H1 (cell line): Measurements from ENCODE around the gene LHFPL6. TPM values are rescaled to one million over a fixed set of nuclear protein-coding genes. Genes with fewer than 3 reads are reported as not detected.

Experiments used
- CTCF ChIA-PET: fragments of 300-600 bp; sonication (Branson Sonifier 250); formaldehyde crosslinking; loops from one replicate; lab custom pipeline; 2021; ENCODE audit not compliant: partially characterized antibody; lab: Charles Lee
- POLR2A ChIA-PET: fragments of 300-600 bp; sonication (Branson Sonifier 250); formaldehyde crosslinking; loops from one replicate; lab custom pipeline; 2021; ENCODE audit warnings: inconsistent platforms; ENCODE audit not compliant: partially characterized antibody; lab: Charles Lee
- DNase-seq, 2 experiments: peaks; one replicate each; pipeline versions ENCODE4 v3.0.0 to v3.0.0-alpha.2; 2010 to 2022; ENCODE audit warnings: low spot score in 2 of 2, low read depth in 1 of 2, mixed read lengths in 1 of 2
- FAIRE-seq: peaks from 2 replicates; lab custom pipeline; 2011; peaks lifted over from hg19 to GRCh38; lab: Jason Lieb, UNC
- H2AFZ ChIP-seq: 2 replicates; pipeline ENCODE4 v1.8.1; 2012; ENCODE audit warnings: low read length, inconsistent platforms
- H2AK5ac ChIP-seq: 2 replicates; pipeline ENCODE4 v1.6.1; 2013; ENCODE audit warnings: low read depth, low read length
- H2BK120ac ChIP-seq: replicated peaks from 2 replicates; pipeline ENCODE3; 2013; ENCODE audit warnings: low read depth, low read length, inconsistent platforms
- H2BK12ac ChIP-seq: 2 replicates; pipeline ENCODE4 v1.6.1; 2013; ENCODE audit warnings: low read depth, low read length
- H2BK15ac ChIP-seq: 2 replicates; pipeline ENCODE4 v1.6.1; 2013; ENCODE audit warnings: low read length
- H2BK20ac ChIP-seq: 2 replicates; pipeline ENCODE4 v1.6.1; 2013; ENCODE audit warnings: low read length
- H2BK5ac ChIP-seq: 2 replicates; pipeline ENCODE4 v1.6.1; 2013; ENCODE audit warnings: low read depth, low read length
- H3K14ac ChIP-seq: 2 replicates; pipeline ENCODE4 v1.6.1; 2013; ENCODE audit warnings: inconsistent platforms; ENCODE audit not compliant: insufficient read length
- H3K18ac ChIP-seq: 2 replicates; pipeline ENCODE4 v1.6.1; 2013; ENCODE audit warnings: low read length; ENCODE audit errors: extremely low read depth
- H3K23ac ChIP-seq: 2 replicates; pipeline ENCODE4 v1.6.1; 2013; ENCODE audit warnings: inconsistent platforms; ENCODE audit not compliant: insufficient read length
- H3K23me2 ChIP-seq: 2 replicates; pipeline ENCODE4 v1.6.1; 2013; ENCODE audit warnings: low read depth, low read length
- H3K27ac ChIP-seq: 2 replicates; pipeline ENCODE4 v1.6.1; 2011; ENCODE audit warnings: low read depth, low read length, inconsistent platforms
- H3K27me3 ChIP-seq, 4 experiments: replicated peaks in 1 of 4; 1 replicate in 1 of 4; 2 replicates in 3 of 4; pipeline versions ENCODE4 v1.6.1 to v1.8.1; 2011 to 2013; ENCODE audit warnings: low read length in 3 of 4, mild to moderate bottlenecking in 3 of 4, inconsistent platforms in 2 of 4, mixed read lengths in 2 of 4, moderate library complexity in 1 of 4; ENCODE audit not compliant: control insufficient read depth in 3 of 4, insufficient read depth in 3 of 4; ENCODE audit errors: extremely low read depth in 1 of 4
- H3K36me3 ChIP-seq, 4 experiments: 2 replicates each; pipeline versions ENCODE4 v1.6.1 to v1.8.1; 2011 to 2013; ENCODE audit warnings: mild to moderate bottlenecking in 4 of 4, low read length in 3 of 4, moderate library complexity in 2 of 4, control low read depth in 1 of 4, inconsistent platforms in 1 of 4; ENCODE audit not compliant: insufficient read depth in 4 of 4, control insufficient read depth in 2 of 4
- H3K4ac ChIP-seq: replicated peaks from 2 replicates; pipeline ENCODE3; 2013; ENCODE audit warnings: low read length, low read depth, mixed read lengths, inconsistent platforms; ENCODE audit not compliant: insufficient read length
- H3K4me1 ChIP-seq, 4 experiments: replicated peaks in 1 of 4; 1 replicate in 1 of 4; 2 replicates in 3 of 4; pipeline versions ENCODE4 v1.6.1 to v1.8.1; 2011 to 2013; ENCODE audit warnings: low read length in 3 of 4, inconsistent platforms in 2 of 4, mixed read lengths in 1 of 4; ENCODE audit not compliant: insufficient read depth in 4 of 4, control insufficient read depth in 3 of 4
- H3K4me2 ChIP-seq, 2 experiments: 2 replicates each; pipeline versions ENCODE4 v1.6.1 to v1.8.1; 2011 to 2013; ENCODE audit warnings: low read depth in 2 of 2, low read length in 2 of 2, control low read depth in 1 of 2, inconsistent platforms in 1 of 2, mild to moderate bottlenecking in 1 of 2; ENCODE audit not compliant: insufficient read depth in 1 of 2
- H3K4me3 ChIP-seq, 4 experiments: fragments of 200-600, 300-600 bp in 1 of 4; sonication (generic), shearing (Covaris generic), sonication (Bioruptor Twin) in 1 of 4; 2 replicates each; pipeline versions ENCODE4 v1.5.1 to v1.8.1; 2011 to 2016; ENCODE audit warnings: low read length in 4 of 4, low read depth in 3 of 4, control low read depth in 2 of 4, inconsistent platforms in 2 of 4, mild to moderate bottlenecking in 2 of 4, mixed read lengths in 1 of 4, moderate library complexity in 1 of 4; ENCODE audit not compliant: insufficient read depth in 2 of 4; ENCODE audit errors: extremely low read depth in 1 of 4
- H3K56ac ChIP-seq: replicated peaks from 2 replicates; pipeline ENCODE3; 2013; ENCODE audit warnings: low read depth, mild to moderate bottlenecking, mixed read lengths, low read length, inconsistent platforms; ENCODE audit not compliant: insufficient read length
- H3K79me1 ChIP-seq: 2 replicates; pipeline ENCODE4 v1.6.1; 2013; ENCODE audit warnings: low read depth, low read length, control low read depth
- H3K79me2 ChIP-seq, 2 experiments: 2 replicates each; pipeline versions ENCODE4 v1.6.1 to v1.8.1; 2012 to 2013; ENCODE audit warnings: low read length in 2 of 2, mild to moderate bottlenecking in 2 of 2, inconsistent platforms in 1 of 2; ENCODE audit not compliant: insufficient read depth in 2 of 2, control insufficient read depth in 1 of 2
- H3K9ac ChIP-seq, 4 experiments: replicated peaks in 1 of 4; 1 replicate in 1 of 4; 2 replicates in 3 of 4; pipeline versions ENCODE4 v1.6.1 to v1.8.1; 2011 to 2013; ENCODE audit warnings: low read depth in 3 of 4, low read length in 3 of 4, control low read depth in 2 of 4, mild to moderate bottlenecking in 2 of 4, moderate library complexity in 2 of 4, inconsistent platforms in 1 of 4; ENCODE audit errors: extremely low read depth in 1 of 4
- H3K9me3 ChIP-seq, 2 experiments: 2 replicates each; pipeline versions ENCODE4 v1.6.1 to v1.8.1; 2012 to 2013; ENCODE audit warnings: mild to moderate bottlenecking in 2 of 2, moderate library complexity in 2 of 2, control low read depth in 1 of 2, inconsistent platforms in 1 of 2, low read depth in 1 of 2, low read length in 1 of 2, mixed read lengths in 1 of 2; ENCODE audit not compliant: insufficient read depth in 2 of 2
- H4K20me1 ChIP-seq, 2 experiments: replicated peaks in 1 of 2; 2 replicates each; pipeline versions ENCODE3 to v1.8.1; 2011 to 2013; ENCODE audit warnings: inconsistent platforms in 2 of 2, low read length in 2 of 2, mild to moderate bottlenecking in 1 of 2; ENCODE audit not compliant: insufficient read depth in 2 of 2, control insufficient read depth in 1 of 2
- H4K5ac ChIP-seq: 2 replicates; pipeline ENCODE4 v1.6.1; 2013; ENCODE audit warnings: low read length, low read depth, mixed read lengths, inconsistent platforms; ENCODE audit not compliant: insufficient read length
- H4K8ac ChIP-seq: 2 replicates; pipeline ENCODE4 v1.8.0; 2013; ENCODE audit warnings: mild to moderate bottlenecking, moderate library complexity, low read length, inconsistent platforms; ENCODE audit not compliant: insufficient read depth; ENCODE audit errors: extremely low read depth
- H4K91ac ChIP-seq: replicated peaks from 2 replicates; pipeline ENCODE3; 2013; ENCODE audit warnings: low read length, mixed read lengths, inconsistent platforms; ENCODE audit not compliant: insufficient read length
- CHD2 ChIP-seq: IDR thresholded peaks from 2 replicates; pipeline ENCODE4 v1.6.1; 2012; ENCODE audit warnings: low read length, improper control_type of control experiment
- CREB1 ChIP-seq: IDR thresholded peaks from 2 replicates; pipeline ENCODE4 v1.6.1; 2012; ENCODE audit warnings: inconsistent platforms
- KDM4A ChIP-seq: IDR thresholded peaks from one replicate; pipeline ENCODE4 v1.7.1; 2012; ENCODE audit warnings: low read depth, mild to moderate bottlenecking, moderate library complexity, low read length, inconsistent platforms; ENCODE audit not compliant: severe bottlenecking
- RBBP5 ChIP-seq: IDR thresholded peaks from 2 replicates; pipeline ENCODE4 v1.7.1; 2012; ENCODE audit warnings: low read depth, mild to moderate bottlenecking, inconsistent platforms, low read length, moderate library complexity, borderline replicate concordance
- WGBS, 2 experiments: shearing (Covaris generic) in 1 of 2; methylation state at CpG; one replicate each; pipeline versions ENCODE4 v1.1.6 to v1.1.7; 2013 to 2015; ENCODE audit warnings: low lambda C conversion rate in 2 of 2, mixed read lengths in 2 of 2, inconsistent platforms in 1 of 2, low coverage in 1 of 2, missing lambda C conversion rate in 1 of 2; ENCODE audit not compliant: insufficient replicate concordance in 2 of 2, insufficient coverage in 1 of 2, insufficient read length in 1 of 2; ENCODE audit errors: extremely low coverage in 1 of 2, missing lambda C conversion rate in 1 of 2; 5-methylcytosine and 5-hydroxymethylcytosine counted together
- polyA plus RNA-seq, 7 experiments: library from polyadenylated mRNA; depleted of rRNA in 3 of 7; stranded (reverse) in 5 of 7; unstranded in 2 of 7; fragments of >200 nt in 5 of 7; fragments of 200-250 nt in 2 of 7; gene quantifications; 1 replicate in 5 of 7; 2 replicates in 1 of 7; 4 replicates in 1 of 7; pipeline versions ENCODE4 v1.2.1 to v1.2.3, GENCODE V29; 2011 to 2013; ENCODE audit warnings: missing spikeins in 2 of 7, mixed read lengths in 2 of 7
- total RNA-seq: library from RNA; stranded (reverse); fragmentation: NEBNext Ultra II Directional; extraction: Animal tissue kit (Norgen Biotek cat#: 25700); gene quantifications from 2 replicates; pipeline ENCODE4 v1.2.1, GENCODE V29; 2021

Gene LHFPL6
- total and polyA plus RNA-seq, 2 of the 8 experiments (the other 6 are each of a cell fraction or from before 2014, with no cell fraction given) = 7.6 to 17.0 TPM

GRCh38 chr13:39509616-39510315 lies 93.2 kb downstream of the LHFPL6 start:
- no peaks in the 10 kb centered on the region for H3K36me3 ChIP-seq
- 92% methylated on average over 5 of the region's 5 CpGs; no CpG with 5 or more reads in 1 of the 2 experiments for WGBS, 2 experiments
- CTCF ChIA-PET = interaction anchor here (1.4 kb wide), 1 partner anchor 95 kb away, joined by 5 read pairs; no protein-coding TSS in a partner anchor
- H2BK120ac ChIP-seq = no peak overlapping the region
- no peak overlapping the region for H3K56ac ChIP-seq
- H3K4me1 ChIP-seq = peaks cover 0 to 6% (median 2%) of the 10 kb centered on the region in 4 experiments; a peak in 4 of 7 replicates
- no peak overlapping the region for H2BK12ac ChIP-seq
- H3K18ac ChIP-seq = no peak overlapping the region
- no peak overlapping the region for H3K4ac ChIP-seq
- FAIRE-seq (no peak), DNase-seq (no peak)
- POLR2A ChIA-PET = interaction anchor here (1.1 kb wide), 1 partner anchor 10 kb away, joined by 4 read pairs; no protein-coding TSS in a partner anchor
- no peak overlapping the region for H3K4me3 ChIP-seq
- H3K14ac ChIP-seq = no peak overlapping the region
- no peaks in the 10 kb centered on the region for H3K79me1 ChIP-seq
- no peak overlapping the region for H3K4me2 ChIP-seq
- H3K23ac ChIP-seq = no peak overlapping the region
- no peak overlapping the region for H4K91ac ChIP-seq
- no peak overlapping the region for H4K5ac ChIP-seq
- no peaks in the 10 kb centered on the region for H3K79me2 ChIP-seq
- no peak overlapping the region for H2AK5ac ChIP-seq
- H2BK15ac ChIP-seq = no peak overlapping the region
- no peaks in the 10 kb centered on the region for H3K23me2 ChIP-seq
- H3K27ac ChIP-seq = no peak overlapping the region
- TF ChIP-seq RBBP5 (no peak), KDM4A (no peak), CREB1 (no peak), CHD2 (no peak)
- peaks cover 0 to 2% of the 10 kb centered on the region in 2 experiments; a peak in 1 of 4 replicates for H3K9me3 ChIP-seq
- no peak overlapping the region for H4K8ac ChIP-seq
- no peak overlapping the region for H3K9ac ChIP-seq
- H2AFZ ChIP-seq = no peak overlapping the region
- H4K20me1 ChIP-seq = no peaks in the 10 kb centered on the region
- H3K27me3 ChIP-seq = no peaks in the 10 kb centered on the region
- no peak overlapping the region for H2BK5ac ChIP-seq
- no peak overlapping the region; the same call in 1 of the 2 replicates for H2BK20ac ChIP-seq
